Upper lobe of left lung (tissue), 6 donors: ENCODE data around the gene TNS4. TPM values are rescaled to one million over a fixed set of nuclear protein-coding genes. Genes with fewer than 3 reads are reported as not detected.

ENCODE experiments used
- ATAC-seq, 2 donors: fragments of 200-7000 bp; cut with Tn5 transposase; one replicate each; pipeline ENCODE4 v1.9.1; 2022; ENCODE audit warnings: mild to moderate bottlenecking in 2 of 2, moderate library complexity in 2 of 2; ENCODE audit not compliant: low FRiP score in 2 of 2
- DNase-seq, 2 donors: peaks; one replicate each; pipeline ENCODE4 v3.0.0-alpha.2; 2019 to 2020
- H3K27ac ChIP-seq, 4 donors: fragments of 200-600 bp; sonication (generic); one replicate each; pipeline ENCODE4 v1.5.1; 2016 to 2019
- H3K27me3 ChIP-seq, 4 donors: fragments of 200-600 bp; sonication (generic); one replicate each; pipeline ENCODE4 v1.5.1; 2017 to 2019
- H3K36me3 ChIP-seq, 4 donors: fragments of 200-600 bp; sonication (generic); one replicate each; pipeline ENCODE4 v1.5.1; 2016 to 2019
- H3K4me1 ChIP-seq, 4 donors: fragments of 200-600 bp; sonication (generic); one replicate each; pipeline ENCODE4 v1.5.1; 2018 to 2019
- H3K4me3 ChIP-seq, 4 donors: fragments of 200-600 bp; sonication (generic); one replicate each; pipeline ENCODE4 v1.5.1; 2017 to 2019; ENCODE audit warnings: mild to moderate bottlenecking in 2 of 4, moderate library complexity in 1 of 4
- H3K9me3 ChIP-seq, 4 donors: fragments of 200-600 bp; sonication (generic); one replicate each; pipeline ENCODE4 v1.5.1; 2018 to 2019
- CTCF ChIP-seq, 6 experiments: fragments of 450-650 bp in 4 of 6; fragments of 200-600 bp in 2 of 6; sonication (generic) in 2 of 6; IDR thresholded peaks; one replicate each; pipeline ENCODE4 v1.5.1; 2016 to 2019; ENCODE audit warnings: antibody characterized with exemption in 6 of 6
- EP300 ChIP-seq, 4 donors: sonication (generic); formaldehyde crosslinking; IDR thresholded peaks; one replicate each; pipeline ENCODE4 v1.5.1; 2017; ENCODE audit warnings: antibody characterized with exemption in 4 of 4, control low read depth in 2 of 4
- POLR2A ChIP-seq, 4 donors: fragments of 450-650 bp; IDR thresholded peaks; one replicate each; pipeline ENCODE4 v1.5.1; 2016 to 2017; ENCODE audit warnings: antibody characterized with exemption in 4 of 4, mild to moderate bottlenecking in 2 of 4
- POLR2AphosphoS5 ChIP-seq, 2 donors: sonication (generic); formaldehyde crosslinking; IDR thresholded peaks; one replicate each; pipeline ENCODE4 v1.5.1; 2017; ENCODE audit warnings: antibody characterized with exemption in 2 of 2
- WGBS, 2 donors: methylation state at CpG; one replicate each; pipeline ENCODE4 v1.1.5; 2017 to 2018; 5-methylcytosine and 5-hydroxymethylcytosine counted together
- total RNA-seq, 6 donors: library from RNA; depleted of rRNA in 4 of 6; stranded (reverse); fragments of >200 nt in 4 of 6; gene quantifications; one replicate each; pipeline versions ENCODE4 v1.1.0 to v1.2.1, GENCODE V29; 2016 to 2021
- donor health status: DM: no; HTN: no; CAD: no; lungs with moderate emphysema.
- donor health status: DM: no; HTN: yes; CAD: no; lungs with severe emphysema.

Gene TNS4
- total RNA-seq, 6 donors from 2014 or later, result 0.54 to 5.1 (median 1.1) TPM; not detected in 1

- no peaks in the 10 kb centered on the region for H3K27me3 ChIP-seq
- TF ChIP-seq POLR2AphosphoS5 (IDR thresholded peaks at IDR 0.05) (no peak), EP300 (IDR thresholded peaks at IDR 0.05) (no peak), CTCF (IDR thresholded peaks at IDR 0.05) (no peak), POLR2A (IDR thresholded peaks at IDR 0.05) (no peak)
- 82 to 84% methylated on average over 15 of the region's 15 CpGs for WGBS, 2 donors
- ATAC-seq, result no peak
- no peak overlapping the region for H3K4me3 ChIP-seq
- no peak for DNase-seq
- peaks cover 63 to 70% (median 67%) of the 10 kb centered on the region in 4 donors for H3K4me1 ChIP-seq
- peak overlapping the region in 3 of 4 donors; percentile 6 to 92 (median 55) for H3K27ac ChIP-seq
- no peaks in the 10 kb centered on the region for H3K9me3 ChIP-seq
- peaks cover 19 to 61% (median 27%) of the 10 kb centered on the region in 4 donors for H3K36me3 ChIP-seq
These were observed 48.5 kb downstream of the TNS4 start for GRCh38 chr17:40452921-40453378.

- TF ChIP-seq POLR2A (IDR thresholded peaks at IDR 0.05), result no peak
- no peak for TF ChIP-seq CTCF (IDR thresholded peaks at IDR 0.05)
- no peak for TF ChIP-seq POLR2AphosphoS5 (IDR thresholded peaks at IDR 0.05)
- no peak for TF ChIP-seq EP300 (IDR thresholded peaks at IDR 0.05)
- Histone ChIP-seq H3K4me3 (no peak overlapping the region), H3K9me3 (no peaks in the 10 kb centered on the region), H3K27ac (peak overlapping the region; percentile 6 to 92 (median 18)), H3K36me3 (peaks cover 19 to 54% (median 27%) of the 10 kb centered on the region in 4 donors), H3K4me1 (peaks cover 65 to 70% (median 68%) of the 10 kb centered on the region in 4 donors), H3K27me3 (no peaks in the 10 kb centered on the region)
- DNase-seq (no peak), ATAC-seq (peak; percentile 24 to 66)
- WGBS, 2 donors, result 55 to 67% methylated on average over 6 to 7 of the region's 7 CpGs
These were observed 49.1 kb downstream of the TNS4 start for GRCh38 chr17:40452216-40452787.

- no peak for DNase-seq
- Histone ChIP-seq H3K9me3 (no peaks in the 10 kb centered on the region), H3K4me3 (no peak overlapping the region), H3K36me3 (peaks cover 14 to 45% (median 25%) of the 10 kb centered on the region in 4 donors), H3K4me1 (peaks cover 65 to 72% (median 68%) of the 10 kb centered on the region in 4 donors), H3K27ac (peak overlapping the region in 3 of 4 donors; percentile 27 to 92 (median 77)), H3K27me3 (no peaks in the 10 kb centered on the region)
- TF ChIP-seq POLR2AphosphoS5 (IDR thresholded peaks at IDR 0.05) (peak in 1 of 2 donors; percentile 12), POLR2A (IDR thresholded peaks at IDR 0.05) (no peak)
- ATAC-seq, result peak in 1 of 2 donors; percentile 44
- 34 to 38% methylated on average over 6 of the region's 6 CpGs for WGBS, 2 donors
These were observed 50.0 kb downstream of the TNS4 start for GRCh38 chr17:40451420-40451819.

- H3K27me3 ChIP-seq, result no peaks in the 10 kb centered on the region
- TF ChIP-seq POLR2AphosphoS5 (IDR thresholded peaks at IDR 0.05) (no peak), CTCF (IDR thresholded peaks at IDR 0.05) (peak; percentile 25 to 48 (median 35))
- H3K27ac ChIP-seq, result peak overlapping the region in 3 of 4 donors; percentile 74 to 92 (median 77)
These were observed 51.2 kb downstream of the TNS4 start for GRCh38 chr17:40450175-40450574.

GRCh38 chr17:40448639-40449261 is 52.7 kb downstream of the TNS4 start:
- Histone ChIP-seq H3K36me3 (peaks cover 4 to 19% (median 7%) of the 10 kb centered on the region in 4 donors), H3K9me3 (no peaks in the 10 kb centered on the region), H3K4me1 (peaks cover 71 to 92% (median 77%) of the 10 kb centered on the region in 4 donors), H3K4me3 (peak overlapping the region in 2 of 4 donors; percentile 67 to 71), H3K27ac (peak overlapping the region; percentile 69 to 92 (median 80)), H3K27me3 (no peaks in the 10 kb centered on the region)
- peak; percentile 3 to 78 for ATAC-seq
- TF ChIP-seq EP300 (IDR thresholded peaks at IDR 0.05) (peak in 1 of 4 donors; percentile 60), POLR2A (IDR thresholded peaks at IDR 0.05) (peak in 1 of 4 donors; percentile 55), CTCF (IDR thresholded peaks at IDR 0.05) (no peak), POLR2AphosphoS5 (IDR thresholded peaks at IDR 0.05) (peak; percentile 24 to 67)
- 28 to 37% methylated on average over 6 to 7 of the region's 7 CpGs for WGBS, 2 donors
- peak in 1 of 2 donors; percentile 94 for DNase-seq

More at GRCh38 chr17:40450175-40450574, 51.2 kb downstream of the TNS4 start:
- 62 to 76% methylated on average over 3 of the region's 3 CpGs for WGBS, 2 donors
- Histone ChIP-seq H3K4me3 (no peak overlapping the region), H3K9me3 (no peaks in the 10 kb centered on the region), H3K36me3 (peaks cover 14 to 33% (median 18%) of the 10 kb centered on the region in 4 donors), H3K4me1 (peaks cover 65 to 82% (median 73%) of the 10 kb centered on the region in 4 donors)
- ATAC-seq (no peak), DNase-seq (peak in 1 of 2 donors; percentile 80)
